GM18498 (cell line): ENCODE data around the gene SBNO2.

Experiments
- ATAC-seq: cut with Tn5 transposase; IDR thresholded peaks from one replicate; pipeline ENCODE4 v1.9.1; 2021; ENCODE audit warnings: mild to moderate bottlenecking, moderate library complexity; ENCODE audit not compliant: unreplicated experiment

The SBNO2 gene, protein sequence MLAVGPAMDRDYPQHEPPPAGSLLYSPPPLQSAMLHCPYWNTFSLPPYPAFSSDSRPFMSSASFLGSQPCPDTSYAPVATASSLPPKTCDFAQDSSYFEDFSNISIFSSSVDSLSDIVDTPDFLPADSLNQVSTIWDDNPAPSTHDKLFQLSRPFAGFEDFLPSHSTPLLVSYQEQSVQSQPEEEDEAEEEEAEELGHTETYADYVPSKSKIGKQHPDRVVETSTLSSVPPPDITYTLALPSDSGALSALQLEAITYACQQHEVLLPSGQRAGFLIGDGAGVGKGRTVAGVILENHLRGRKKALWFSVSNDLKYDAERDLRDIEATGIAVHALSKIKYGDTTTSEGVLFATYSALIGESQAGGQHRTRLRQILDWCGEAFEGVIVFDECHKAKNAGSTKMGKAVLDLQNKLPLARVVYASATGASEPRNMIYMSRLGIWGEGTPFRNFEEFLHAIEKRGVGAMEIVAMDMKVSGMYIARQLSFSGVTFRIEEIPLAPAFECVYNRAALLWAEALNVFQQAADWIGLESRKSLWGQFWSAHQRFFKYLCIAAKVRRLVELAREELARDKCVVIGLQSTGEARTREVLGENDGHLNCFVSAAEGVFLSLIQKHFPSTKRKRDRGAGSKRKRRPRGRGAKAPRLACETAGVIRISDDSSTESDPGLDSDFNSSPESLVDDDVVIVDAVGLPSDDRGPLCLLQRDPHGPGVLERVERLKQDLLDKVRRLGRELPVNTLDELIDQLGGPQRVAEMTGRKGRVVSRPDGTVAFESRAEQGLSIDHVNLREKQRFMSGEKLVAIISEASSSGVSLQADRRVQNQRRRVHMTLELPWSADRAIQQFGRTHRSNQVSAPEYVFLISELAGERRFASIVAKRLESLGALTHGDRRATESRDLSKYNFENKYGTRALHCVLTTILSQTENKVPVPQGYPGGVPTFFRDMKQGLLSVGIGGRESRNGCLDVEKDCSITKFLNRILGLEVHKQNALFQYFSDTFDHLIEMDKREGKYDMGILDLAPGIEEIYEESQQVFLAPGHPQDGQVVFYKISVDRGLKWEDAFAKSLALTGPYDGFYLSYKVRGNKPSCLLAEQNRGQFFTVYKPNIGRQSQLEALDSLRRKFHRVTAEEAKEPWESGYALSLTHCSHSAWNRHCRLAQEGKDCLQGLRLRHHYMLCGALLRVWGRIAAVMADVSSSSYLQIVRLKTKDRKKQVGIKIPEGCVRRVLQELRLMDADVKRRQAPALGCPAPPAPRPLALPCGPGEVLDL (N-terminal part only)

DNA sequence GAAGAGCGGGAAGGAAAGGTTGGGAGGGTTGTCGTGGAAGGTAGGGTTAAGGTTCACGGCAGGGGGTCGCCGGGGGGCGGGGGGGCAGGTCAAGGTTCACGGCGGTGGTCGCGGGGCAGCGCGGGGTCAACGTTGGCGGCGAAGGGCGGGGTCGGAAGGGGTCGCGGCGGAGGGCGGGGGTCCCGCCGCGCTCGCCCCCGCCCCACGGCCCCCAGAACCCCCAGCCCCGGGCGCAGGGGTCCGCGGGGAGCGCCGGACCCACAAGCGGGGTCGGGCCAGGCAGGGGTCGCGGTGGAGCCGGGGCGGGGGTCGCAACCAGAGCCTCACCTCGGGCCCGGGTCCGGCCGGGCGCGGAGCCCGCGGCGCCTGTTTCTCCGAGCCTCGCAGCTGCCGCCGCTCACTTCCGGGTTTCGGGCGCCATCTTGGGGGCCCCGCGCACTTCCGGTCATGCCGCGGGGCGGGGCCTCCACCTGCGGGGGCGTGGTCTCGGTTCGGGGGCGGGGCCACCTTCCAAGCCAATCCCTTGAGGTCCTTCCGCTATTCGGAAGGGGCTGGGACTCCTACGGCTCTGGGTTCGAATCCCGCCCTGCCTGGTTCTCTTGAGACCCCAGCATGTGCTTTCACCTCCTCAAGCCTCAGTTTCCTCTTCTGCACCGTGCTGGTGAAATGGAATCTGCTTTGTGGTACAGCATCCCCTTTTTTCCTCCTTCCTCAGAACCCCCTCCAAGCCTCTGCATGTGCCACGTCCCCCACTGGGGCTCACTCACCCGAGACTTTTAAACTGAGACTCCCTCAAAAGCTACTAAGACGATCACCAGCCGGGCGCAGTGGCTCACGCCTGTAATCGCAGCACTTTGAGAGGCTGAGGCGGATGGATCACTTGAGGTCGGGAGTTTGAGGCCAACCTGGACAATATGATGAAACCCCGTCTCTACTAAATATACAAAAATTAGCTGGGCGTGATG lies at the start of gene SBNO2:
Gene SBNO2 (minus strand): TSS at position 424 of the 965 bp plus-strand sequence. CDS start 19,992 bp downstream, outside the sequence.
- ATAC-seq: no peak

DNA sequence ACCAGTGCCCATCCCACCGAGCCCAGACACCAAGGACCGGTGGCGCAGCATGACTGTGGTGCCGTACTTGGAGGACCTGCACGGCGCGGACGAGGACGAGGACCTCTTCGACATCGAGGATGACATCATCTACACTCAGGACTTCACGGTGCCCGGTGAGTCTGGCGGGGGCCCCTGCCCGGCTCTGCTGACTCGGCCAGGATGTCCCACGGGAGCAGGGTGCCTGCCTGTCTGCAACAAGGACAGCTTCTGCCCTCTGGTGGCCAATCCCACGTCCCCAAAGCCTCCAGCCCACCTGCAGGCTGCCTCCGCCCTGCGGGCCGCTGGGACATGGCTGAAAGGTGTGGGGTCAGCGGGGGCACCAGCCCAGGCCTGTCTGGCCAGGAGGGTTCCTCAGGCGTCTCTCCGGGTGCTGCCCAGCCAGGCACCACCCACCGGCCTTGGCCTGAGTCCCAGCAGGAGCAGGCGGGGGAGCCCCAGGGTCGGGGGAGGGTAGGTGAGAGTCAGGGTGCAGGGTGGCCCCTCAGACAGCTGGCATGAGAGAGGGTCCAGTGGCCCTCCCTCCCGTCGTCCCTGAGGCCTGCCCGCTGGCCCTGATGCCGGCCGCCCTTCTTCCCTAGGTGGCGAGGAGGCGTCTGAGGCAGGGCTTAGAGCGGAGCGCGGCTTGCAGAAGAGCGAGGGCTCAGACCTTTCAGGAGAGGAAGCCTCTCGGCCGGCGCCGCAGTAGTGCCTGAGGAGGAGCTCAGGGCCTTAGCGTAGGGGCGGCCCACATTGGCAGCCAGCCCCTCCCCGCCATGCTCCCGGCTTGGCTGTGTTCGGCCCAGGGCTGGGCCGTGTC lies 49.2 kb upstream of the SBNO2 start:
- no peak for ATAC-seq

GRCh38 chr19:1222394-1222793 lies 48.3 kb upstream of the SBNO2 start:
- ATAC-seq: no peak

- ATAC-seq: no peak
These were observed 47.8 kb upstream of the SBNO2 start for GRCh38 chr19:1221904-1222255.

GRCh38 chr19:1220976-1221903 lies 47.2 kb upstream of the SBNO2 start:
- ATAC-seq: no peak

DNA sequence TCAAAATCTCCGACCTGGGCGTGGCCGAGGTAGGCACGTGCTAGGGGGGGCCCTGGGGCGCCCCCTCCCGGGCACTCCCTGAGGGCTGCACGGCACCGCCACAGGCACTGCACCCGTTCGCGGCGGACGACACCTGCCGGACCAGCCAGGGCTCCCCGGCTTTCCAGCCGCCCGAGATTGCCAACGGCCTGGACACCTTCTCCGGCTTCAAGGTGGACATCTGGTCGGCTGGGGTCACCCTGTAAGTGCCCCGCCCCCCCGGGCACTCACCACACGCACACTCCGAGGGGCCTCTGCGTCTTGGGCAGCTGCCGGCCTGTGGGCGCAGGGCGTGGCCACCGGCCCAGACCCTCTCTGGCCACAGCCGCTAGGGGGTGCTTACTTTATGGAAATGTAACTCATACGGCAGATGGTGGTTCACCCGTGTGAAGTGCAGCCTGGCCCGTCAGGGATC lies 46.4 kb upstream of the SBNO2 start:
- no peak for ATAC-seq

DNA sequence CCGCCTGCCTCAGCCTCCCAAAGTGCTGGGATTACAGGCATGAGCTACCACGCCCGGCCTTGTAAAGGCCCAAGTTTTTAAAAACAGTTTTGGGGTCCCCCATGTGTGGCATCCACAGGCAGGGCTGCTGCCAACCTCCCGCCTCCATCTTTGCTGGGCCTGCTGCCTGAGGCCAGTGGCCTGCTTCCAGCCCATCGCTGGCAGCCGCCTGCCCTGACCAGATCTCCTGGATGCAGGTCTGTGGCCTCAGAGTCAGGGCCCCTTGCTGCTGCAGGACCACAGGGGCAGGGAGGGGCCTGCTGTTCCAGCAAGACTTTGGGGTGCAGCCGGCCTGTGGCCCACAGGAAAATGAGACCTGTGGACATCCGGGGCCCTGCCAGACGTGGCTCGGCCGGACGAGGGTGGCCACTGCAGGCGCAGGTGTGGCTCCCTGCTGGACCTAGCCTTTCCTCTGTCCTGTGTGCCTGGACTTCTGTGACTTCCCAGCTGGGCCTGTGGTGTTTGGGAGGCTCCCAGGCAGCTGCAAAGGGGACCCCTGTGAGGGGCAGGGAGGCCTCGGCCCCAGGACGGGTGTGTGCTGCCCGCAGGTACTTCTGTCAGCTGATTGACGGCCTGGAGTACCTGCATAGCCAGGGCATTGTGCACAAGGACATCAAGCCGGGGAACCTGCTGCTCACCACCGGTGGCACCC lies 45.9 kb upstream of the SBNO2 start:
- no peak for ATAC-seq

GRCh38 chr19:1218751-1219567 lies 44.9 kb upstream of the SBNO2 start:
- ATAC-seq: no peak

DNA sequence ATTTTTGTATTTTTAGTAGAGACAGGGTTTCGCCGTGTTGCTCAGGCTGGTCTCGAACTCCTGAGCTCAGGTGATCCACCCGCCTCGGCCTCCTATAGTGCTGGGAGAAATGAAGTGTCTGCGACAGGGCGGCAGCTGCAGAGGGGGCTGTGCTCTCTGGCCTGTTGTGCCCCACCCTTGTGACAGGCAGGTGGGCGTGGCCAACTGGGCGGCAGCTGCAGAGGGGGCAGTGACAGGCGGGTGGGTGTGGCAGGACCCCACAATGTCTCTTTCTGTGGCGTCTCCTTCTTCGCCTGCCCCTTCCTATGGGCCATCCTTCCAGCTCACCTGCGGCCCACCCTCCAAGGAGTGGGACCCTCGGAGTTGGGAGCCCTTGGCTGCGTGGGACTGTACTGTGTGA lies 43.3 kb upstream of the SBNO2 start:
- no peak for ATAC-seq

GRCh38 chr19:1216756-1217155 lies 42.7 kb upstream of the SBNO2 start:
- ATAC-seq: no peak

DNA sequence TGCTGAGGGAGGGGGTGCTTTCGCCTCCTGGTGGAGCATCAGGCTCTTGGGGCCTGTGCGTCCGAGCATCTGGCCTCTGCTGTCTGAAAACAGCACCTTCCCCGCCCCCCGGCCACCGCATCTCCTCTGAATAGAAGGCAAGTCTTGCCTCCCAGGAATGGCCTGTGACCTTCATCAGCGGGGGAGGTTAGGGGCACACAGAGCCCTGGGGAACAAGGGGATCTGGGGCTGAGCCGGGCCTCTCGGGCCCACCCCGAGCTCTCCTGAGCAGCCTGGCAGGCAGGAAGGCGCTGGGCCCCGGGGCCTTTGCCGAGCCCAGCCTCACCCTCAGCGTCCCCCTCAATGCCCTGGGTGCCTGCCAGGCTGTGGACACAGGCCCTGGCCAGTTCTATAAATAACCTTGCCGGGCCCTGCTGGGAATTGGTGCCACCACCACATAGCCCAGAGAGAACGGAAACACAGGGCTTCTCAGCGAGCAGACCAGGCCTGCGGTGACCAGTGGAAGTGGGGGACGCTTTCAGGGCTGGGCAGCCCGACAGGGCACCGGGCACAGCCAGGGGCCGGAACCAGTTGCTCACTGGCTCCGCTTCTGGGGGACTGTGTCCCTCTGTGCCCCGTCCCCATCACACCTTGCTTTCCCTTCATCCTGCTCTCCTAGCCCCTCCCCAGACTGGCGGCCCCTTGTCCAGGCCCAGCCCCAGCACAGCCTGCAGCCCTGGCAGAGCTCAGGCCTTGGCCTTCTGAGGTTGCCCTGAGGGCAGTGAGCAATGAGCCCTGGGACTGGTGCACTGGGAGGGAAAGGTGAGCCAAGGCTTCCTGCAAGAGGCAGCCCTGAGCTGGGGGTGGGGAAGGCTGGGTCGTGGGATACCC lies 41.0 kb upstream of the SBNO2 start:
- no peak for ATAC-seq

GRCh38 chr19:1214299-1214861 lies 40.3 kb upstream of the SBNO2 start:
- no peak for ATAC-seq

DNA sequence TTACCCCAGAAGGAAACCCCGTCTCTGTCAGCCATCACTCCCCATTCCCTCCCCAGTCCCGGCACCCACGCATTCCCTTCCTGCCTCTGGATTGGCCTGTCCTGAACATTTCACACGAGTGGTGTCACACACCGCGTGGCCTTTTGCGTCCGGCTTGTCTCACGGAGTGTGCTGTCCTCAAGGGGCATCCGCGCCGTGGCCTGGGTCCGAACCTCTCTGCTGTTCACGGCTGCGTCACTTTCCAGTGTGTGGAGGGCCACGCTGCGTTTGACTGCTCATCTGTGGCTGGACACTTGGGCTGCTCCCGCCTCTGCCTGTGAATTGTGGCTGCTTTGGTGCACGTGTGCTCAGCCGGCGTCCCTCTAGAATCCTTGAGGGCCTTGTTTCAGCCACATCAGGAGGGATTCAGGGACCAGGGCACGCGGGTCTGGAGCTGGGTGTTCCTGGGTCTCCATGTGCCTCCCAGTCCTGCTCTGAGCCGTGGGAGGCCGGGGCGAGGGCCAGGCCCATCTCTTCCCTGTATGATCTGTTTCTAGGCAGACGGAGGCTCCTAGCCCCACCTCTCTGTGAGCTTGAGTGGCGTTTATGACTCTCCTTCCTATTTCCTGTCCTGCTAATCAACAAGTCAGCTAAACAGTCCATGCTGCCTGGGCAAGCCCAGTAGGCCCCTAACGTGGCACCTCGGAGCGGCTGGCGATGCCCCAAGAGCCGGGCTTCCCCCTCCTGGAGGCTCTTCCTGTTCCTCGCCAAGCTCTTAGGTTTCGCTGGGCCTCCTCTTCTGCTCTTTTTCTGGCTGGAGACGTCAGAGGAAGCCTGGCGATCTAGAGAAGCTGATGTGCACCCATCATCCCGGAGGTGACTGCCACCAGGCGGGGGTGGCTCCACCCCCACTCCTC lies 39.6 kb upstream of the SBNO2 start:
- ATAC-seq: no peak

DNA sequence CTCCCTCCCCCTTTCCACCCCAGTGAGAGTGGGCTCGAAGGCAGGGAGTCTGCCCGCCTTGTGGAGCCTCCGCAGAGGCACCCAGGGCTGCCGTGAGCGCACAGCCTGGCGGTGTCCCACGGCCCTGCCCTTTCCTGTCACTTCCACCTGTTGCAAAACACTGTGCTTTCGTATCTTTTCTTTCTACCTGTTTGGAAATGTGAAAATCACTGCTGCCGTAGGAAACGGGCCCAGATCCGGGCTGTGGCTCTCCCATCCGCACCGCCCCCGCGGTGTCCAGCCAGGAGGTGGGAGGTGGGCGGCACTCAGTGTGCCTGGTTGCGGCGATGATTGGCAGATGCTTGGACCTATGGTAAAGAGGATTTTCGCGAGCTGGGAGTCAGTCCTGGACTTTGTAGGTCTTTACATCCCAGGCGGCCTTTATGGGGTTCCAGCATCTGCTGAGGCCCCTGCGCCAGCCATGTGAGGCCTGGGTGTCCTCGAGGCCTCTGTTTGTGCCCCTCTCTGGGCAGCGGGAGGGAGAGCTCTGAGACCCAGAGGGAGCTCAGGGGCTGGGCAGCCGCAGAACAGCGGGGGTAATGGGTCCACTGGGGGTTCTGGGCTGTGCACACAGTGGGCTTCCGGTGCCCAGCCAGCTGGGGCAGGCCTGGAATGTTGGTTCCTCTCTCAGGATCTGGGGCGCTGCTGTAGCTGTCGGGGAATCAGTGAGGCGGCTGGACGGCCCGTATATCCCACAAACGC lies 37.6 kb upstream of the SBNO2 start:
- ATAC-seq: no peak
